GM20431 (cell line): ENCODE data around the gene CAPNS2.
"Not testable (repeated sequence)": the region's sequence is repeated elsewhere in the genome, so short reads cannot be mapped to it uniquely, and the experiment has no call there.

Source experiments
- in situ Hi-C: fragments of 300-500 bp; cut with MseI, MboI; formaldehyde crosslinking; loops from one replicate; pipeline ENCODE4 v1.15.0; 2020; ENCODE audit warnings: low sequenced_read_pairs; ENCODE audit not compliant: unreplicated experiment

Gene CAPNS2

GRCh38 chr16:55565086-55565485, 1.4 kb upstream of the CAPNS2 start:
- in situ Hi-C loops: no loop called here

GRCh38 chr16:55567382-55567781, 898 bp downstream of the CAPNS2 start:
- in situ Hi-C loops: no loop called here

GRCh38 chr16:55568207-55568606, 1.7 kb downstream of the CAPNS2 start:
- in situ Hi-C loops: no loop called here

GRCh38 chr16:55569025-55569424, 2.5 kb downstream of the CAPNS2 start:
- in situ Hi-C loops: no loop called here

GRCh38 chr16:55570159-55570558, 3.7 kb downstream of the CAPNS2 start:
- in situ Hi-C loops: no loop called here

GRCh38 chr16:55571191-55571897, 4.9 kb downstream of the CAPNS2 start:
- in situ Hi-C loops: no loop called here

- in situ Hi-C loops: no loop called here
These were observed 6.0 kb downstream of the CAPNS2 start for GRCh38 chr16:55572439-55572838.

- in situ Hi-C loops: no loop called here
These were observed 8.3 kb downstream of the CAPNS2 start for GRCh38 chr16:55574811-55575210.

- in situ Hi-C loops: no loop called here
These were observed 9.0 kb downstream of the CAPNS2 start for GRCh38 chr16:55575496-55575895.

- in situ Hi-C loops: no loop called here
These were observed 9.9 kb downstream of the CAPNS2 start for GRCh38 chr16:55576384-55576783.

GRCh38 chr16:55577887-55578286, 11.4 kb downstream of the CAPNS2 start:
- in situ Hi-C loops: no loop called here

- in situ Hi-C loops: no loop called here
These were observed 19.1 kb downstream of the CAPNS2 start for GRCh38 chr16:55585631-55586030.

GRCh38 chr16:55588799-55589198, 22.3 kb downstream of the CAPNS2 start:
- in situ Hi-C loops: no loop called here

- in situ Hi-C loops: no loop called here
These were observed 25.8 kb downstream of the CAPNS2 start for GRCh38 chr16:55592306-55592705.

GRCh38 chr16:55597928-55598327, 31.4 kb downstream of the CAPNS2 start:
- in situ Hi-C loops: no loop called here

GRCh38 chr16:55605754-55606336, 39.4 kb downstream of the CAPNS2 start:
- in situ Hi-C loops: no loop called here

- in situ Hi-C loops: no loop called here
These were observed 47.3 kb downstream of the CAPNS2 start for GRCh38 chr16:55613613-55614335.

- in situ Hi-C loops: no loop called here
These were observed 48.6 kb downstream of the CAPNS2 start for GRCh38 chr16:55615071-55615470.

GRCh38 chr16:55615670-55616069, 49.2 kb downstream of the CAPNS2 start:
- in situ Hi-C loops: not testable (repeated sequence)
